Activated T-helper 1 cell treated with anti-CD3 and anti-CD28 coated beads, Interleukin-12 subunit alpha, Interleukin-12 subunit beta, Interleukin-2, Interleukin-4 antibody, amounts not matched to agents 30 ng/mL and 10 ng/mL and 1 ng/mL, durations not matched to agents 14 hours and 24 hours and 36 hours (primary cell): ENCODE results near the gene KIAA0040. TPM values are rescaled to one million over a fixed set of nuclear protein-coding genes. Genes with fewer than 3 reads are reported as not detected.

ENCODE experiments used
- DNase-seq: peaks from one replicate; pipeline ENCODE4 v3.0.0; 2021; ENCODE audit warnings: low spot score
- H3K27ac Mint-ChIP-seq: one replicate; pipeline ENCODE4 v1.8.0; 2021; ENCODE audit warnings: mild to moderate bottlenecking, mixed read lengths
- H3K27me3 Mint-ChIP-seq: one replicate; pipeline ENCODE4 v1.8.0; 2022; ENCODE audit warnings: mild to moderate bottlenecking, moderate library complexity, mixed read lengths; ENCODE audit not compliant: insufficient read depth
- H3K36me3 Mint-ChIP-seq: one replicate; pipeline ENCODE4 v1.8.0; 2021; ENCODE audit warnings: low read depth, mixed read lengths
- H3K4me1 Mint-ChIP-seq: one replicate; pipeline ENCODE4 v1.8.0; 2021; ENCODE audit warnings: low read depth, mixed read lengths
- H3K4me3 Mint-ChIP-seq: one replicate; pipeline ENCODE4 v1.8.0; 2021; ENCODE audit warnings: mild to moderate bottlenecking, moderate library complexity, mixed read lengths
- H3K9me3 Mint-ChIP-seq: one replicate; pipeline ENCODE4 v1.8.0; 2021; ENCODE audit warnings: mixed read lengths
- intact Hi-C: fragments of 100-400 bp; cut with micrococcal nuclease; formaldehyde crosslinking; loops from one replicate; pipeline ENCODE4 v1.15.1; 2024
- total RNA-seq: library from RNA; stranded (reverse); gene quantifications from 2 replicates; pipeline ENCODE4 v1.2.3, GENCODE V29; 2022

The KIAA0040 gene
- total RNA-seq, 1 donor from 2014 or later: 43.8 TPM

- peaks cover 18% of the 10 kb centered on the region for H3K27me3 Mint-ChIP-seq
- H3K36me3 Mint-ChIP-seq: peaks cover 37% of the 10 kb centered on the region
- no peaks in the 10 kb centered on the region for H3K9me3 Mint-ChIP-seq
- intact Hi-C loops: no loop called here
- DNase-seq: no peak
- H3K4me3 Mint-ChIP-seq: no peak overlapping the region
- H3K27ac Mint-ChIP-seq: no peak overlapping the region
- peaks cover 54% of the 10 kb centered on the region for H3K4me1 Mint-ChIP-seq
Measured at GRCh38 chr1:175157200-175157599, 35.4 kb downstream of the KIAA0040 start.

- no peak overlapping the region for H3K27ac Mint-ChIP-seq
- H3K9me3 Mint-ChIP-seq: no peaks in the 10 kb centered on the region
- intact Hi-C loops: loop anchor here (1.0 to 2.0 kb wide), 3 partner anchors 35 to 127 kb away; no protein-coding TSS in a partner anchor
- peaks cover 44% of the 10 kb centered on the region for H3K4me1 Mint-ChIP-seq
- peaks cover 23% of the 10 kb centered on the region for H3K27me3 Mint-ChIP-seq
- DNase-seq: no peak
- peaks cover 29% of the 10 kb centered on the region for H3K36me3 Mint-ChIP-seq
- H3K4me3 Mint-ChIP-seq: no peak overlapping the region
Measured at GRCh38 chr1:175155936-175156335, 36.6 kb downstream of the KIAA0040 start.

GRCh38 chr1:175155473-175155856, 37.1 kb downstream of the KIAA0040 start:
- Mint-ChIP-seq H3K4me1 (peaks cover 39% of the 10 kb centered on the region), H3K27ac (peak overlapping the region; percentile 19), H3K27me3 (peaks cover 27% of the 10 kb centered on the region), H3K36me3 (peaks cover 24% of the 10 kb centered on the region), H3K9me3 (no peaks in the 10 kb centered on the region), H3K4me3 (no peak overlapping the region)
- intact Hi-C loops: loop anchor here (1.0 to 2.0 kb wide), 3 partner anchors 36 to 127 kb away; no protein-coding TSS in a partner anchor
- DNase-seq: no peak

DNA sequence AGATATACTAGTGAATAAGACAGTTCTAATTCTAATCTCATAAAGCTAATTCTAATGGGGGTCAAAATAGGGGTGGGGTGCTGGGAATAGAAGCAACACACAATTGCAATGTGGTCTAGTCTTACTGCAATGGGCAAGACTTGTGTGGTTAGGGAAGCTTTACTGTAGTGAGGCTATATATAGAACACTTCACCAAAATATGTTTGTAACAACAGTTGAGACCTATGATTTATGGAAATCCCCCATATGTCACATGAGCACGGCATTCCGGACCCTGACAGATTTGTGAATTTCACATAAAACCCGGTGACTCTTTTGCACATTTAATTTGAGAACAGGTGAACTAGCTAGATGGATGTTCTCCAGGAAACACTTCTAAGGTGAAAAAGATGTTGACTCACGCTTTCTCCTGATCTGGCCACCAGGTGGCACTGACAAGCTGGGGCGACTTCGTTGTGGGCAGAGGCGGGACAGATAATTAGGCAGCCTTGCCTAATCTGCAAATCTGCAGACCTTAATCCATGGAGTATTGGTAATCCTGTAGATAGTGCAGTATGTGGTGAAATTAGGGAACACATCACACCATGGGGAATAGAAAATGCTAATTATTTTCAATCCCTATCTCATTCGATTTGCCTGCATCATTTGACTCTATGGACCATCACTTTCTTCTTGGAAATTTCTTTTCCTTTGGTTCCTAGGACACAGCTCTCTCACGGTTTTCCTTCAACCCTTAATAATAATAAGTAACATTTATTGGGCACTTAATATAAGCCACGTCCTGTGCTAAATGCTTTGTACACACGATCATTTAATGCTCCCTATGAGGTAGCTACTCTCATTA, 37.7 kb downstream of the KIAA0040 start:
- Mint-ChIP-seq H3K27ac (no peak overlapping the region), H3K36me3 (peaks cover 18% of the 10 kb centered on the region), H3K4me3 (no peak overlapping the region), H3K27me3 (peaks cover 29% of the 10 kb centered on the region), H3K9me3 (no peaks in the 10 kb centered on the region), H3K4me1 (peaks cover 33% of the 10 kb centered on the region)
- intact Hi-C loops: loop anchor here (1.0 to 2.0 kb wide), 3 partner anchors 36 to 126 kb away; no protein-coding TSS in a partner anchor
- peak; percentile 57 for DNase-seq

DNA sequence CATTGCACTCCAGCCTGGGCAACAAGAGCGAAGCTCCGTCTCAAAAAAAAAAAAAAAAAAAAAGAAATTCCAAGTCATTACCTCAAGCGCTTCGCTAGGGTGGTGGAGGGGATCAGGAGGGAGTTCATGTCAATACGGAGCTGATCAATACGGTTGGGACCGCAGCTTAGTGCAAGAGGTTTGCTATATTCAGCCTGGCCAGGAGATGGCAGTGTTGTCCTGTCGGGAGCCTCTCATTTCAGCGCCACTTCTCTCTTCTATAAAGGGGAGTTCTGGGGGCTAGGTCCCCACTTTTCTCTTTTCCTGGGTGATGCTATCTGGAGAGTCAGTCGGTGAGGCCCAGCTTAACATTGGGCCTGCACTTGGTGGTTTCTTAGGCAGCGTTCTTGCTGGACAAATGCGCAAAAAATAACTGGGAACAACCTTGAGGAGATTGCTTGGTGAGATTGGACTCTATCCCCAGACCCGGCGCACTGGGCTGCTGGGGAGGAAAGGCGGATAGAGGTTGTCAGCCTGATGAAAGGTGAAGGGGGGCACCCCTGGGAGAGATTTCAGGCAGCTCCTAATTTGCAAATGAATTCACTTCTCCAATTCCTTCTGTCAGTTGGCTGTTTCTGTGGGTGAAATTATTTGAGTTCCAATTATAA, 40.4 kb downstream of the KIAA0040 start:
- Mint-ChIP-seq H3K27me3 (peaks cover 34% of the 10 kb centered on the region), H3K27ac (no peak overlapping the region), H3K36me3 (peaks cover 4% of the 10 kb centered on the region), H3K4me3 (no peak overlapping the region), H3K9me3 (no peaks in the 10 kb centered on the region), H3K4me1 (peaks cover 17% of the 10 kb centered on the region)
- DNase-seq: peak; percentile 51
- intact Hi-C loops: loop anchor here (1.0 kb wide), 4 partner anchors 167 to 921 kb away; no protein-coding TSS in a partner anchor

GRCh38 chr1:175150596-175151319, 41.8 kb downstream of the KIAA0040 start:
- H3K27me3 Mint-ChIP-seq: peaks cover 34% of the 10 kb centered on the region
- no peak for DNase-seq
- peaks cover 14% of the 10 kb centered on the region for H3K4me1 Mint-ChIP-seq
- intact Hi-C loops: no loop called here
- H3K4me3 Mint-ChIP-seq: no peak overlapping the region
- H3K36me3 Mint-ChIP-seq: no peaks in the 10 kb centered on the region
- H3K27ac Mint-ChIP-seq: no peak overlapping the region
- H3K9me3 Mint-ChIP-seq: no peaks in the 10 kb centered on the region

DNA sequence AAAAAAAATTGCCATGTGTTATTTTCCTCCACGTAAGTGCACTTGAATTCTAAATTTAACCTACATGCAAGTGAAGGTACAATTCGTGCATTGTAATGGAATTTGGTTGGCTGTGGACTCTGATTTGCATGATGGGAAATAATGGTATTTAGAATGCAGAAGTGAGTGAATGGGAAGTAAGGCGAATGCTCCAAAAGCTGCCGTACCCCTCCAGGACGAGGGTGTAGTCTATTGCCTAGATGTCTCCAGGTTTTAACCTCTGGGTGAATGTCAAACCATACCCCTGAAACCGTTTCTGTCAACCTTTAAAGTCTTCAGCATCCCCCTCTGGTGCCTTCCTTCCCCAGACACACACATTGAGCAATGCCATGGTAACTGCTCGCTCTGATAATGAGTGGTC, 44.5 kb downstream of the KIAA0040 start:
- H3K27ac Mint-ChIP-seq: no peak overlapping the region
- no peaks in the 10 kb centered on the region for H3K4me1 Mint-ChIP-seq
- peaks cover 27% of the 10 kb centered on the region for H3K27me3 Mint-ChIP-seq
- no peaks in the 10 kb centered on the region for H3K36me3 Mint-ChIP-seq
- intact Hi-C loops: no loop called here
- no peak for DNase-seq
- no peaks in the 10 kb centered on the region for H3K9me3 Mint-ChIP-seq
- no peak overlapping the region for H3K4me3 Mint-ChIP-seq

- H3K27ac Mint-ChIP-seq: no peak overlapping the region
- intact Hi-C loops: no loop called here
- H3K9me3 Mint-ChIP-seq: no peaks in the 10 kb centered on the region
- peaks cover 25% of the 10 kb centered on the region for H3K27me3 Mint-ChIP-seq
- DNase-seq: no peak
- no peaks in the 10 kb centered on the region for H3K4me1 Mint-ChIP-seq
- no peaks in the 10 kb centered on the region for H3K36me3 Mint-ChIP-seq
- H3K4me3 Mint-ChIP-seq: no peak overlapping the region
Measured at GRCh38 chr1:175147569-175147968, 45.0 kb downstream of the KIAA0040 start.

DNA sequence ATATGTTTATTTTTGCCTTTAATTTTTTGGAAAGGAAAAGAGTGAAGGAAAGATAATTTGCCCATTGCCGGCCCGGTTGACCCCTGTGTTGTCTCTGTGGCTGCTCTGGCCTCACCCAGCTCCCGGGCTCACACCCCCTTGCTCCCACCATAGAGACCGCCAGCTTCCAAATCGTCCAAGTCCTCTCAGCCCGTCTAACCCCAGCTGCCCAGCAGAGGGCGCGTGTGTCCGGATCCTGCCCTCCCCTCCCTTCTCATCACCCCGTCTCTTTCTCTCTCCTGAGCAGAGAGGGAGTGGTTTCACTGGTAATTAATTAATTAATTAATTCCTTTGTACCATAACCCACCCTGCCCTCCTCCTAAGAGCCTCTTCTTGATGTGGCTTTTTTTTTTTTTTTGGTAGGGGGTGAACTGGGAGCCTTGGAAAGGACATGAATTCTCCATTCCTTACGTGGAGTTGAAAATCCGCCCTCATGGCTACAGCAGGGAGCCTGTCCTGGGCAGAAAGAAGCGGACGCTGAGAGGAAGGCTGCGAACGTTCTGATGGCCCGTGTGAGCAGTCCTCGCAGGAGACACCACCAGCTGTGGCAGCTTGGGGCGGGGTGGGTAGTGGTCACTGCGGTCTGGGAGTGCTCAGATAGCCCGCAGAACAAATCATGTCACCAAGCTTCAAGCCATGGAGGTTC, 45.9 kb downstream of the KIAA0040 start:
- Mint-ChIP-seq H3K9me3 (no peaks in the 10 kb centered on the region), H3K36me3 (no peaks in the 10 kb centered on the region), H3K27ac (no peak overlapping the region), H3K27me3 (peaks cover 21% of the 10 kb centered on the region), H3K4me1 (no peaks in the 10 kb centered on the region), H3K4me3 (no peak overlapping the region)
- DNase-seq: peak; percentile 38
- intact Hi-C loops: loop anchor here (1.0 kb wide), 1 partner anchor 117 kb away; no protein-coding TSS in a partner anchor

- H3K27me3 Mint-ChIP-seq: peaks cover 19% of the 10 kb centered on the region
- DNase-seq: no peak
- H3K4me3 Mint-ChIP-seq: no peak overlapping the region
- H3K4me1 Mint-ChIP-seq: no peaks in the 10 kb centered on the region
- H3K9me3 Mint-ChIP-seq: no peaks in the 10 kb centered on the region
- H3K36me3 Mint-ChIP-seq: no peaks in the 10 kb centered on the region
- no peak overlapping the region for H3K27ac Mint-ChIP-seq
- intact Hi-C loops: loop anchor here (1.0 kb wide), 1 partner anchor 117 kb away; no protein-coding TSS in a partner anchor
Measured at GRCh38 chr1:175145899-175146528, 46.6 kb downstream of the KIAA0040 start.

DNA sequence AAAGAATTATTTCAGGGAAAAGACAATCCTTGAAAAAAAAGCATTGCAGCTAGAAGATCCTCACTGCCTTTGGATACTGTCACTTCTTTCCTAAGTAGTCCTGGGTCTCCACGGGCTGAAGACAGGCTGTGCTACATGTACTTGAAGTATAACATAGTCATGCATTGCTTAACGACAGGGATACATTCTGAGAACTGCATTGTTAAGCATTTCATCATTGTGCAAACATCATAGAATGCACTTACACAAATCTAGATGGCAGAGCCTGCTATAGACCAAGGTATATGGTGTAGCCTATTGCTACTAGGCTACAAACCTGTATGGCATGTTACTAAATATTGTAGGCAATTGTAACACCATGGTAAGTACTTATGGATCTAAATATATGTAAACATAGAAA, 54.0 kb downstream of the KIAA0040 start:
- Mint-ChIP-seq H3K4me3 (no peak overlapping the region), H3K9me3 (no peaks in the 10 kb centered on the region), H3K4me1 (no peaks in the 10 kb centered on the region), H3K36me3 (no peaks in the 10 kb centered on the region), H3K27me3 (peaks cover 28% of the 10 kb centered on the region), H3K27ac (no peak overlapping the region)
- intact Hi-C loops: no loop called here
- no peak for DNase-seq

- Mint-ChIP-seq H3K36me3 (no peaks in the 10 kb centered on the region), H3K4me1 (no peaks in the 10 kb centered on the region), H3K4me3 (no peak overlapping the region), H3K9me3 (no peaks in the 10 kb centered on the region), H3K27me3 (peaks cover 24% of the 10 kb centered on the region), H3K27ac (no peak overlapping the region)
- DNase-seq: no peak
- intact Hi-C loops: no loop called here
Measured at GRCh38 chr1:175137369-175137768, 55.2 kb downstream of the KIAA0040 start.
